Adrenal gland (tissue), 5 donors: ENCODE results near the gene PORCN.

Experiments
- POLR2A ChIP-seq, 2 donors: fragments of 450-650 bp; IDR thresholded peaks; one replicate each; pipeline ENCODE4 v1.6.1; 2017; ENCODE audit warnings: antibody characterized with exemption in 2 of 2, mild to moderate bottlenecking in 2 of 2, moderate library complexity in 1 of 2
- TF ChIP-seq, protein P1 (sequence below), 6 experiments: fragments of 450-650 bp in 4 of 6; fragments of 200-600 bp in 2 of 6; sonication (generic) in 1 of 6; IDR thresholded peaks; 1 replicate in 5 of 6; 2 replicates in 1 of 6; pipeline versions ENCODE4 v1.5.1 to v1.8.0; 2016 to 2021; ENCODE audit warnings: antibody characterized with exemption in 6 of 6, mild to moderate bottlenecking in 2 of 6, moderate library complexity in 1 of 6
- donor health status: DM: no; HTN: no; CAD: no.

DNA sequence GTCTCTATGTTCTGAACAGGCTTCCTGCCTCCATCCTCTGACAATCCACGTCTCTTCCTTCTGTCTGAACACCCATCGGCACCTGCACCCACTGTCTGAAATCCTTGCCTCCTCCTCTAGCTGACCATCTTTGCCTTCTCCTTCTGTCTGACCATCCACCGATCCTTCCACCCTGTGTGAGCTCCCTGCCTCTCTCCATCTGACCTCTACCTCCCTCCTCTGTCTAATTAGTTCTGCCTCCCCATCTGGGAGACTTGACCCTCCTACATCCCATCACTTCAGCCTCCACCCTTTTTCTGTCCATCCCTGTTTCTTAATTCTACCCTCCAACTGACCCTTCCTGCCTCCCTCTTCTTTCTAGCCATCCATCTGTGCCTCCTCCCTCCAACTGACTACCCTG lies 48.8 kb upstream of the PORCN start:
- TF ChIP-seq, protein P1, sequence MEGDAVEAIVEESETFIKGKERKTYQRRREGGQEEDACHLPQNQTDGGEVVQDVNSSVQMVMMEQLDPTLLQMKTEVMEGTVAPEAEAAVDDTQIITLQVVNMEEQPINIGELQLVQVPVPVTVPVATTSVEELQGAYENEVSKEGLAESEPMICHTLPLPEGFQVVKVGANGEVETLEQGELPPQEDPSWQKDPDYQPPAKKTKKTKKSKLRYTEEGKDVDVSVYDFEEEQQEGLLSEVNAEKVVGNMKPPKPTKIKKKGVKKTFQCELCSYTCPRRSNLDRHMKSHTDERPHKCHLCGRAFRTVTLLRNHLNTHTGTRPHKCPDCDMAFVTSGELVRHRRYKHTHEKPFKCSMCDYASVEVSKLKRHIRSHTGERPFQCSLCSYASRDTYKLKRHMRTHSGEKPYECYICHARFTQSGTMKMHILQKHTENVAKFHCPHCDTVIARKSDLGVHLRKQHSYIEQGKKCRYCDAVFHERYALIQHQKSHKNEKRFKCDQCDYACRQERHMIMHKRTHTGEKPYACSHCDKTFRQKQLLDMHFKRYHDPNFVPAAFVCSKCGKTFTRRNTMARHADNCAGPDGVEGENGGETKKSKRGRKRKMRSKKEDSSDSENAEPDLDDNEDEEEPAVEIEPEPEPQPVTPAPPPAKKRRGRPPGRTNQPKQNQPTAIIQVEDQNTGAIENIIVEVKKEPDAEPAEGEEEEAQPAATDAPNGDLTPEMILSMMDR (IDR thresholded peaks at IDR 0.05): no peak
- TF ChIP-seq POLR2A (IDR thresholded peaks at IDR 0.05): no peak
